ENCODE measurements around the gene GSG1. TPM values are rescaled to one million over a fixed set of nuclear protein-coding genes. Genes with fewer than 3 reads are reported as not detected.

Gene GSG1
- total RNA-seq, 4 donors from 2014 or later, result not detected

DNA sequence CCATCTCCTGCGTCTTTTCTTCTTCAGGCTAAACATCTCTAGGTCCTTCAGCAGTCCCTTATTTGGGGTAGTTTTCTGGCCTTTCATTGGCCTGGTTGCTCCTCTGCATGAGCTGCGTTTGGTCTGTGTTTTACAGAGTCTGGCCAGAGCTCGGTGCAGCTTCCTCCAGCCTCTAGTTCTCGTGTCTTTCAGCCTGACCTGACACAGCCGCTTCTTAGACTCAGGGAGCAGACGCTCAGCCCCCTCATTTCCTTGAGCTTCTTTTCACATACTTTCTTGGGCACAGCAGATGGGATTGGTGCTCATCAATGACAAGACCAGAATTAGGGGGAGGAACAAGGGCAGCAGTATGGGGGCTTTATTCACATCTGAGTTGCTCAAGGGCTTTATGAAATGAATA, 13.6 kb upstream of the GSG1 start:
- WGBS, 2 donors, result 81 to 83% methylated on average over 6 of the region's 6 CpGs
- TF ChIP-seq, protein P1, sequence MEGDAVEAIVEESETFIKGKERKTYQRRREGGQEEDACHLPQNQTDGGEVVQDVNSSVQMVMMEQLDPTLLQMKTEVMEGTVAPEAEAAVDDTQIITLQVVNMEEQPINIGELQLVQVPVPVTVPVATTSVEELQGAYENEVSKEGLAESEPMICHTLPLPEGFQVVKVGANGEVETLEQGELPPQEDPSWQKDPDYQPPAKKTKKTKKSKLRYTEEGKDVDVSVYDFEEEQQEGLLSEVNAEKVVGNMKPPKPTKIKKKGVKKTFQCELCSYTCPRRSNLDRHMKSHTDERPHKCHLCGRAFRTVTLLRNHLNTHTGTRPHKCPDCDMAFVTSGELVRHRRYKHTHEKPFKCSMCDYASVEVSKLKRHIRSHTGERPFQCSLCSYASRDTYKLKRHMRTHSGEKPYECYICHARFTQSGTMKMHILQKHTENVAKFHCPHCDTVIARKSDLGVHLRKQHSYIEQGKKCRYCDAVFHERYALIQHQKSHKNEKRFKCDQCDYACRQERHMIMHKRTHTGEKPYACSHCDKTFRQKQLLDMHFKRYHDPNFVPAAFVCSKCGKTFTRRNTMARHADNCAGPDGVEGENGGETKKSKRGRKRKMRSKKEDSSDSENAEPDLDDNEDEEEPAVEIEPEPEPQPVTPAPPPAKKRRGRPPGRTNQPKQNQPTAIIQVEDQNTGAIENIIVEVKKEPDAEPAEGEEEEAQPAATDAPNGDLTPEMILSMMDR (IDR thresholded peaks at IDR 0.05), result no peak
- TF ChIP-seq POLR2A (IDR thresholded peaks at IDR 0.05), result no peak
- H3K4me3 ChIP-seq (ENCODE audit: low read depth, poor library complexity, severe bottlenecking), result no peak overlapping the region
- DNase-seq (ENCODE audit: low spot score in 2 of 2), result no peak
- intact Hi-C loops (cut with DNase I; ENCODE audit: low total_unique reads), result no loop called here

DNA sequence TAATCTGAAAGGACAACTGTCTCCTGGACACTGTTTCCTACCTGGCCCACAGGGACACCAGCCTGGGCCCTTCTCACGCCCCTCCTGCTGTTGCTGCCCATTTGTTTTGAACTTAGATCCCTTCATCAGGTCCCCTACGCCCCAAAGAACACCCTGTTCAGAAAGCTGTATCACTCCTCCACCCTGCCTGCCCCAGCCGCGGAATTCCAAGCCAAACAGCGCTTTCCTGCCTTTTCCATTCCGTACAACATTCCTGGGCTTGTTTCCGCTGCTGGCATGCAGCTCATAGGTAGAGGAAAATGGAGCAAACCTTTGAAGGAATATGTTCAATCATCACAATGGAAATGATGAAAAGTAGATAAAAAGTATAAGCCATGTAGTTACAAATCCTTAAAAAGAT, 12.8 kb upstream of the GSG1 start:
- WGBS, 2 donors, result 65 to 75% methylated on average over 7 of the region's 7 CpGs
- TF ChIP-seq, protein P1 (IDR thresholded peaks at IDR 0.05), result no peak
- TF ChIP-seq POLR2A (IDR thresholded peaks at IDR 0.05), result no peak
- intact Hi-C loops (cut with DNase I; ENCODE audit: low total_unique reads), result no loop called here
- no peak for DNase-seq (ENCODE audit: low spot score in 2 of 2)
- no peak overlapping the region for H3K4me3 ChIP-seq (ENCODE audit: low read depth, poor library complexity, severe bottlenecking)

DNA sequence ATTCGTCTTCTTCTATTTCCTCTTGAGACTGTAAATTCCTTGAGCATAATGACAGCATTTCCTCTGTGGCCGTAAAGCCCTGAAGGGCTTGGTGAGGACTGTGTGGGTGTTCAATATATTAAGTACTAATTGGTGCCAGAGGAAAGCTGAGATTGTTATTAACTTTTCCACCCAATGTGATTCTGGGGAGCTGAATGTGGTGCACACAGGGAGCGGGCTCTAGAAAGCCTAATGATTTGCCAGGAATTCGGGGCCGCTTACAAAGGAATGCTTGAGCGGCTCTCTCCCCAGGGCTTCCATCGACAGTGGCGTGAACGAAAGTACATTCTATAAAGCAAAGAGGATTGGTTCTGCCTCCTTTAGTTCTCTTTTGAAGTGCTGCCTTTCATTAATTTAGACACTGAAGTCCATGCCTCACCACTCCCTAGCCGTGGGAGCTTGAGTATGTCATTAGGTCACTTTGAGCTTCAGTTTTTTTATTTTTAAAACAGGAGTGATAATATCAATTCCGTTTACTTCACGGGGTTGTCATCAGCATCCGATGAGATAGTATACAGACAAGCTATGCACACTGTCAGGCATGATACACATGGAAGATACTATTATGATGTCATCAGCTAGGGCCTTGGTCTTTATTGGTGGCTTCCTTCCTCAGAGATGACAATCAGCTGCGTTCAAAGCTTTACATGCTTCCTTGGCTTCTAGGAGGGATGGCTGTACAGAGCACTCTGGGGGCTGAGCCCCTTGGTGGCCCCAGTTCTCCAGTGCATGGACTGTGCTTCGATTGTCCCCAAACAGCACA, 11.0 kb upstream of the GSG1 start:
- intact Hi-C loops (cut with DNase I; ENCODE audit: low total_unique reads), result no loop called here
- 52 to 65% methylated on average over 15 of the region's 15 CpGs for WGBS, 2 donors
- H3K4me3 ChIP-seq (ENCODE audit: low read depth, poor library complexity, severe bottlenecking), result no peak overlapping the region
- TF ChIP-seq POLR2A (IDR thresholded peaks at IDR 0.05), result no peak
- TF ChIP-seq, protein P1 (IDR thresholded peaks at IDR 0.05), result no peak
- DNase-seq (ENCODE audit: low spot score in 2 of 2), result no peak

DNA sequence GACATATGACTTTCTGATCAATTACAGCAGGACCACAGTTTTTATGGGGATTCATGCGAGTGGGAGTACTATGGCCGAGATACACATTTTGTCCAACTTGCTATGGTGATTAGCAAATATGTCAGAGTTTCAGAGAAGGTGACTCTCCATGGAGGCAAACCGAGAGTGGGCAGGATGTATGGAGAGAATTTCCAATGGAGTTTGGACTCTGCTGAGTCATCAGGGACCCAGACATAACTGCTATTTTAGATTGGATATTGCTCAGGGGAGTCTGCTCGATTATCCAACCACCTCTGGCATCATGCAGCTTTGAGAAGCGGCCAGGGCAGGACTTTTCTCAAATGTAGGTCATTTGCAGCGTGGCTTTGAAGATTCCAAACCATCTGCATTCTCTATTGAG, 9.5 kb upstream of the GSG1 start:
- DNase-seq (ENCODE audit: low spot score in 2 of 2), result no peak
- WGBS, 2 donors, result 86 to 88% methylated on average over 6 of the region's 6 CpGs
- intact Hi-C loops (cut with DNase I; ENCODE audit: low total_unique reads), result no loop called here
- no peak overlapping the region for H3K4me3 ChIP-seq (ENCODE audit: low read depth, poor library complexity, severe bottlenecking)
- no peak for TF ChIP-seq POLR2A (IDR thresholded peaks at IDR 0.05)

DNA sequence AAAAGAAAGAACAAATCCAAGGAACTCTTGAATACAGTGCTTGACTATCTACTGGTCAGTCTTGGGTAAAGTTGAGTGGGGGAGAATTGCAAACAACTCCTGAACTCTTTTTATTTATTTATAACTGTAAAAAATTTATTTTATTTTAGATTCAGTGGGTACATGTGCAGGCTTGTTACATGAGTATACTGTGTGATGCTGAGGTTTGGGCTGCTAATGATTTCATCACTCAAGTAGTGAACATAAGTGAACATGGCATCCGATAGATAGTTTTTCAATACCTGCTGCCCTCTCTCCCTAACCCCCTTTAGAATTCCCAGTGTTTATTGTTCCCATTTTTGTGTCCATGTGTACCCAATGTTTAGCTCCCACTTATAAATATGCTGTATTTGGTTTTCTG, 3.2 kb upstream of the GSG1 start:
- WGBS, 2 donors, result 90 to 100% methylated on average over 1 of the region's 1 CpG
- intact Hi-C loops (cut with DNase I; ENCODE audit: low total_unique reads), result no loop called here
- no peak for DNase-seq (ENCODE audit: low spot score in 2 of 2)
- no peak for TF ChIP-seq POLR2A (IDR thresholded peaks at IDR 0.05)
- TF ChIP-seq, protein P1 (IDR thresholded peaks at IDR 0.05), result no peak
- no peak overlapping the region for H3K4me3 ChIP-seq (ENCODE audit: low read depth, poor library complexity, severe bottlenecking)

DNA sequence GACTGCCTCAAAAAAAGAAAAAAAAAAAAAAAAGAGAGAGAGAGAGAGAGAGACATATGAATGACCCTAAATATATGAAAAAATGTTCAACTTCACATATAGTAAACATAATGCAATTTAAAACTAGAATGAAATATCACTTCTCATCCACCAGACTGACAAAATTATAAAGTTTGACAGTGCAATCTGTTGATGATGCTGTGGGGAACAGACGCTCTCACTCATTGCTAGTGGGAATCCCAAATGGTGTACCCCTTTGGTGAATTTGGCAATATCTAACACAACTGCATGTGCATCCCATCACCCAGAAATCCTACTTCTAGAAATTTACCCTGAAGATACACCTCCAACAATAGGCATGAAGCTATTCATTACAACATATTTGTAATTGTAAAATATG, 2.3 kb upstream of the GSG1 start:
- H3K4me3 ChIP-seq (ENCODE audit: low read depth, poor library complexity, severe bottlenecking), result no peak overlapping the region
- no peak for TF ChIP-seq POLR2A (IDR thresholded peaks at IDR 0.05)
- TF ChIP-seq, protein P1 (IDR thresholded peaks at IDR 0.05), result no peak
- WGBS, 2 donors, result 91 to 97% methylated on average over 1 of the region's 1 CpG
- DNase-seq (ENCODE audit: low spot score in 2 of 2), result no peak
- intact Hi-C loops (cut with DNase I; ENCODE audit: low total_unique reads), result no loop called here

Data from lower leg skin (tissue), 4 donors.